ENCODE results near the gene SAMD11. TPM values are rescaled to one million over a fixed set of nuclear protein-coding genes. Genes with fewer than 3 reads are reported as not detected.

SAMD11 gene
- total RNA-seq, 2 experiments from 2014 or later: not detected

DNA sequence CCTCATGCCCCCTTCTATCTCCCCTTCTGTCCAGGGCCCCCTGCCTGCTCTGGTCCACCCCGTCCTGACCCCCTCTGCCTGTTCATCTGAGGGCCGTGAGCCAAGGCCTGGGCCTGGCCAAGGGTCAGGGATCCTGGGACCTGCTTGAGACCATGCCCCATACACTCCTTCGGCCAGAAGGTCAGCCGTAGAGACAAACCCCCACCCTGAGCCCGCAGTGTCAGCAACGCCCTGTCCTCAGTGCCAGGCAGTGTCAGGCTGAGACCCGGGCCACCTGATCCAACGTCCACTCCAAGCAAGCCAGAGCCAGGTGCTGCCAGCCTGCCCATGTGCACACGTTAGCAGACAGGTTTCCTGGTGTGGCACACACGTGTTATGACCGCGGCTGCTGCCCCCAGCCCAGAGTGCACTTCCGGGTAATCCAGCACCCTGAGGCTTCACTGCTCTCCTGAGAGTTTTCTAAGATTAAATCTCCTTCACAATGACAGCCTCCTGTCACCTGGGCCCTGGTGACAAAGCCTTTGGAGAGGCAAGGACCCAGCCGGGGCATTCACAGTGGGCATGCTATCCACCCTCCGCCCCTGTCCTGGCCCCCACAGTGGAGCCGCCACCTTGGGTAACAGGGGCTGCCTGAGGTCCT, 10.1 kb upstream of the SAMD11 start:
- Mint-ChIP-seq H3K9me3 (no peaks in the 10 kb centered on the region), H3K36me3 (ENCODE audit: low read depth) (no peaks in the 10 kb centered on the region), H3K4me3 (no peak overlapping the region), H3K27ac (no peak overlapping the region), H3K4me1 (ENCODE audit: low read depth) (peaks cover 8% of the 10 kb centered on the region), H3K27me3 (peaks cover 37% of the 10 kb centered on the region)
- Histone ChIP-seq H3K27me3 (ENCODE audit: control insufficient read depth in 1 of 2, insufficient read depth in 2 of 2, low read length in 2 of 2) (peaks cover 10 to 20% of the 10 kb centered on the region in 2 experiments), H3K27ac (ENCODE audit: low read depth in 1 of 2, low read length in 2 of 2) (no peak overlapping the region), H3K4me3 (ENCODE audit: low read length) (no peak overlapping the region), H3K9me3 (ENCODE audit: control insufficient read depth in 1 of 2, insufficient read depth in 1 of 2, low read length in 2 of 2) (peaks cover 0 to 5% of the 10 kb centered on the region in 2 experiments), H3K36me3 (ENCODE audit: insufficient read depth, low read length) (no peaks in the 10 kb centered on the region), H3K4me1 (ENCODE audit: insufficient read depth, low read length) (no peaks in the 10 kb centered on the region)
- intact Hi-C loops (cut with DNase I, micrococcal nuclease): no loop called here
- ChIA-PET POLR2A (no interaction called here), CTCF (no interaction called here)
- DNase-seq: peak in 1 of 14 experiments; percentile 27
- ATAC-seq (ENCODE audit: poor library complexity): no peak
- TF ChIP-seq, protein P1, sequence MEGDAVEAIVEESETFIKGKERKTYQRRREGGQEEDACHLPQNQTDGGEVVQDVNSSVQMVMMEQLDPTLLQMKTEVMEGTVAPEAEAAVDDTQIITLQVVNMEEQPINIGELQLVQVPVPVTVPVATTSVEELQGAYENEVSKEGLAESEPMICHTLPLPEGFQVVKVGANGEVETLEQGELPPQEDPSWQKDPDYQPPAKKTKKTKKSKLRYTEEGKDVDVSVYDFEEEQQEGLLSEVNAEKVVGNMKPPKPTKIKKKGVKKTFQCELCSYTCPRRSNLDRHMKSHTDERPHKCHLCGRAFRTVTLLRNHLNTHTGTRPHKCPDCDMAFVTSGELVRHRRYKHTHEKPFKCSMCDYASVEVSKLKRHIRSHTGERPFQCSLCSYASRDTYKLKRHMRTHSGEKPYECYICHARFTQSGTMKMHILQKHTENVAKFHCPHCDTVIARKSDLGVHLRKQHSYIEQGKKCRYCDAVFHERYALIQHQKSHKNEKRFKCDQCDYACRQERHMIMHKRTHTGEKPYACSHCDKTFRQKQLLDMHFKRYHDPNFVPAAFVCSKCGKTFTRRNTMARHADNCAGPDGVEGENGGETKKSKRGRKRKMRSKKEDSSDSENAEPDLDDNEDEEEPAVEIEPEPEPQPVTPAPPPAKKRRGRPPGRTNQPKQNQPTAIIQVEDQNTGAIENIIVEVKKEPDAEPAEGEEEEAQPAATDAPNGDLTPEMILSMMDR (IDR thresholded peaks at IDR 0.05): no peak

DNA sequence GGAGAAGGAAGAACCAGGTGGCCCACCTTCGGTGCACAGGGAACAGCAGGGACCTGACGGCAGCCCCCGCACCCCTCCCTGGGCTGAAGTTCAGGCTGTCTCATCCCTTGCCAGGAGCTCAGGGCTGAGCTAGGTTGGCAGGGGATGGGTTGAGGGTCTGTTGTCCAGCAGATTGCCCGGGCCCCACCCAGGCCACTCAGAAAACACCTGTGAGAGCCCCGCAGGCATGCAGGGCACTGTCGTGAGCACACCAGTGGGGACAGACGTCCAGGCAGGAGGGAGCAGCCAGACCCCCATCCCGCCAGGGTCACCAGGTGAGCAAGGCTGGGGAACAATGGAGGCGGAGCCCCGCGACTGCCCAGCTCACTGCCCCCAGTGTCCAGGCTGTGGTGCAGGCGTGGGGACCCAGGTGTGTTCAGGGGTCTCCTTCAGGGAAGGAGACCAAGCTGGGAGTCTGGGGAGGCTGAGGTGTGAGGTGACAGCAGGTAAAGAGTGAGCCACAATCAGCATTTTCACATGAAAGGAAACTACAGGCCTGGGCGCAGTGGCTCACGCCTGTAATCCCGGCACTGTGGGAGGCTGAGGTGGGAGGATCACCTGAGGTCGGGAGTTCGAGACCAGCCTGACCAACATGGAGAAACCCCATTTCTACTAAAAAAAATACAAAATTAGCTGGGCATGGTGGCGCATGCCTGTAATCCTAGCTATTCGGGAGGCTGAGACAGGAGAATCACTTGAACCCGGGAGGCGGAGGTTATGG, 9.4 kb upstream of the SAMD11 start:
- Histone ChIP-seq H3K4me1 (ENCODE audit: insufficient read depth, low read length) (no peaks in the 10 kb centered on the region), H3K9me3 (ENCODE audit: control insufficient read depth in 1 of 2, insufficient read depth in 1 of 2, low read length in 2 of 2) (peaks cover 0 to 5% of the 10 kb centered on the region in 2 experiments), H3K27me3 (ENCODE audit: control insufficient read depth in 1 of 2, insufficient read depth in 2 of 2, low read length in 2 of 2) (peaks cover 10 to 26% of the 10 kb centered on the region in 2 experiments), H3K27ac (ENCODE audit: low read depth in 1 of 2, low read length in 2 of 2) (no peak overlapping the region), H3K36me3 (ENCODE audit: insufficient read depth, low read length) (no peaks in the 10 kb centered on the region), H3K4me3 (ENCODE audit: low read length) (no peak overlapping the region)
- ChIA-PET CTCF (interaction anchor here (0.7 kb wide), 1 partner anchor 83 kb away, joined by 3 read pairs; no protein-coding TSS in a partner anchor), POLR2A (no interaction called here)
- Mint-ChIP-seq H3K9me3 (no peaks in the 10 kb centered on the region), H3K4me1 (ENCODE audit: low read depth) (peaks cover 8% of the 10 kb centered on the region), H3K36me3 (ENCODE audit: low read depth) (no peaks in the 10 kb centered on the region), H3K27me3 (peaks cover 40% of the 10 kb centered on the region), H3K27ac (no peak overlapping the region), H3K4me3 (no peak overlapping the region)
- ATAC-seq (ENCODE audit: poor library complexity): no peak
- intact Hi-C loops (cut with DNase I, micrococcal nuclease): no loop called here
- peak in 1 of 14 experiments; percentile 27 for DNase-seq
- TF ChIP-seq, protein P1 (IDR thresholded peaks at IDR 0.05): no peak

DNA sequence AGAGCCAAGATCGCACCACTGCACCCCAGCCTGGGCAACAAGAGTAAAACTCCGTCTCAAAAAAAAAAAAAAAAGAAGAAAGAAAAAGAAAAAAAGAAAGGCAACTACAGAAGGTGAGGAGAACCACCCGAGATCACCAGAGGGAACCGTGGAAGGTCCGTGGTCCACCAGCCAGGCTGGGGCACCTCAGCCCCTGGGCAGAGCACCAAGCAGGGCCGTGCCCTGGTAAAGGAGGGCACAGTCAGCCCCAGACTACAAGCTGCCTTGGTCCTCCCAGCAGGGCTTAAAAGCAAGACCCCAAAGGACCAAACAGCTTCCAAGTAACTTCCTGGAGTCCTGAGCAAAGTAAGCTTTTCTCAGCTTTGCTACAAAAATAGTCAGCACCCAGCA, 8.8 kb upstream of the SAMD11 start:
- ChIA-PET CTCF (interaction anchor here (0.7 kb wide), 1 partner anchor 82 kb away, joined by 3 read pairs; no protein-coding TSS in a partner anchor), POLR2A (no interaction called here)
- Histone ChIP-seq H3K4me3 (ENCODE audit: low read length) (no peak overlapping the region), H3K27ac (ENCODE audit: low read depth in 1 of 2, low read length in 2 of 2) (no peak overlapping the region), H3K36me3 (ENCODE audit: insufficient read depth, low read length) (no peaks in the 10 kb centered on the region), H3K4me1 (ENCODE audit: insufficient read depth, low read length) (no peaks in the 10 kb centered on the region), H3K9me3 (ENCODE audit: control insufficient read depth in 1 of 2, insufficient read depth in 1 of 2, low read length in 2 of 2) (peaks cover 0 to 10% of the 10 kb centered on the region in 2 experiments), H3K27me3 (ENCODE audit: control insufficient read depth in 1 of 2, insufficient read depth in 2 of 2, low read length in 2 of 2) (peaks cover 12 to 32% of the 10 kb centered on the region in 2 experiments)
- Mint-ChIP-seq H3K27ac (no peak overlapping the region), H3K9me3 (no peaks in the 10 kb centered on the region), H3K27me3 (peaks cover 41% of the 10 kb centered on the region), H3K4me1 (ENCODE audit: low read depth) (peaks cover 8% of the 10 kb centered on the region), H3K4me3 (no peak overlapping the region), H3K36me3 (ENCODE audit: low read depth) (no peaks in the 10 kb centered on the region)
- intact Hi-C loops (cut with DNase I, micrococcal nuclease): no loop called here
- DNase-seq: no peak
- TF ChIP-seq, protein P1 (IDR thresholded peaks at IDR 0.05): no peak
- no peak for ATAC-seq (ENCODE audit: poor library complexity)
